Endothelial cell of umbilical vein (primary cell): Measurements from ENCODE around the gene FCGBP. TPM values are rescaled to one million over a fixed set of nuclear protein-coding genes. Genes with fewer than 3 reads are reported as not detected.

Experiments used
- BruUV-seq: library from RNA; stranded (reverse); fragments of 400-500 nt; replicated peaks from 2 replicates; lab custom pipeline; 2021; lab: Mats Ljungman, UMichigan
- CTCF ChIA-PET: fragments of 300-600, 350-600 bp; sonication (Branson Sonifier 250); formaldehyde crosslinking; loops from one replicate; lab custom pipeline; 2021; ENCODE audit warnings: antibody characterized with exemption, inconsistent platforms; lab: Charles Lee
- POLR2A ChIA-PET: fragments of 300-600, 350-600 bp; sonication (Branson Sonifier 250); formaldehyde crosslinking; loops from one replicate; lab custom pipeline; 2021; ENCODE audit warnings: antibody characterized with exemption, inconsistent platforms; lab: Charles Lee
- DNase-seq: peaks from one replicate; pipeline ENCODE4 v3.0.0-alpha.2; 2011; ENCODE audit warnings: low read depth, low spot score
- FAIRE-seq: peaks from 2 replicates; lab custom pipeline; 2011; peaks lifted over from hg19 to GRCh38; lab: Jason Lieb, UNC
- H2AFZ ChIP-seq: 2 replicates; pipeline ENCODE4 v1.6.0; 2012; ENCODE audit warnings: low read depth, low read length, control low read depth, inconsistent platforms
- H3K27ac ChIP-seq: 2 replicates; pipeline ENCODE4 v1.5.1; 2011; ENCODE audit warnings: low read depth, mild to moderate bottlenecking, control low read depth, low read length, moderate library complexity; ENCODE audit not compliant: insufficient read depth
- H3K27me3 ChIP-seq, 2 experiments: 2 replicates each; pipeline versions ENCODE4 v1.6.0 to v1.6.1; 2011; ENCODE audit warnings: low read length in 2 of 2, mixed read lengths in 1 of 2; ENCODE audit not compliant: control insufficient read depth in 2 of 2, insufficient read depth in 2 of 2
- H3K36me3 ChIP-seq, 2 experiments: 2 replicates in 1 of 2; 3 replicates in 1 of 2; pipeline ENCODE4 v1.5.1; 2011; ENCODE audit warnings: low read length in 2 of 2, mild to moderate bottlenecking in 1 of 2, moderate library complexity in 1 of 2; ENCODE audit not compliant: control insufficient read depth in 2 of 2, insufficient read depth in 2 of 2; ENCODE audit errors: extremely low read depth in 1 of 2
- H3K4me1 ChIP-seq: 3 replicates; pipeline ENCODE4 v1.5.1; 2011; ENCODE audit warnings: mild to moderate bottlenecking, low read length; ENCODE audit not compliant: control insufficient read depth, insufficient read depth; ENCODE audit errors: extremely low read depth
- H3K4me2 ChIP-seq: 2 replicates; pipeline ENCODE4 v1.6.1; 2011; ENCODE audit warnings: low read length, control low read depth, mixed read lengths; ENCODE audit not compliant: insufficient read depth
- H3K4me3 ChIP-seq, 3 experiments: fragments of 200-600 bp in 1 of 3; sonication (generic), shearing (Covaris generic) in 1 of 3; replicated peaks in 1 of 3; 2 replicates each; pipeline ENCODE4 v1.5.1; 2011 to 2016; ENCODE audit warnings: control low read depth in 3 of 3, low read length in 3 of 3, mild to moderate bottlenecking in 2 of 3, inconsistent platforms in 1 of 3, low read depth in 1 of 3, moderate library complexity in 1 of 3; ENCODE audit not compliant: insufficient read depth in 1 of 3
- H3K79me2 ChIP-seq: 2 replicates; pipeline ENCODE4 v1.6.0; 2012; ENCODE audit warnings: low read length, inconsistent platforms; ENCODE audit not compliant: control insufficient read depth, insufficient read depth
- H3K9ac ChIP-seq: replicated peaks from 2 replicates; pipeline ENCODE3; 2011; ENCODE audit warnings: low read length, control low read depth; ENCODE audit not compliant: insufficient read depth; ENCODE audit errors: extremely low read depth
- H3K9me1 ChIP-seq: replicated peaks from 3 replicates; pipeline ENCODE4 v1.6.0; 2011; ENCODE audit warnings: mild to moderate bottlenecking, low read length; ENCODE audit not compliant: control insufficient read depth, insufficient read depth; ENCODE audit errors: extremely low read depth
- H3K9me3 ChIP-seq: replicated peaks from 2 replicates; pipeline ENCODE4 v1.5.1; 2012; ENCODE audit warnings: low read length, inconsistent platforms; ENCODE audit not compliant: control insufficient read depth, insufficient read depth
- H4K20me1 ChIP-seq: replicated peaks from 2 replicates; pipeline ENCODE3; 2011; ENCODE audit warnings: mild to moderate bottlenecking, low read length; ENCODE audit not compliant: control insufficient read depth, insufficient read depth; ENCODE audit errors: extremely low read depth
- EZH2 ChIP-seq: IDR thresholded peaks from 2 replicates; pipeline ENCODE4 v1.6.1; 2012; ENCODE audit warnings: borderline replicate concordance, low read depth, mild to moderate bottlenecking, moderate library complexity, low read length, inconsistent platforms; ENCODE audit not compliant: severe bottlenecking
- FOS ChIP-seq: IDR thresholded peaks from 2 replicates; pipeline ENCODE4 v1.6.1; 2011; ENCODE audit warnings: mild to moderate bottlenecking, low read length, moderate library complexity, borderline replicate concordance; ENCODE audit not compliant: insufficient read depth
- GATA2 ChIP-seq: IDR thresholded peaks from 2 replicates; pipeline ENCODE4 v1.7.0; 2011; ENCODE audit warnings: low read depth, mild to moderate bottlenecking, moderate library complexity, mixed read lengths, low read length; ENCODE audit not compliant: insufficient read length, insufficient read depth
- JUN ChIP-seq: IDR thresholded peaks from 2 replicates; pipeline ENCODE4 v1.6.1; 2011; ENCODE audit warnings: borderline replicate concordance, low read depth; ENCODE audit not compliant: insufficient read length, insufficient read depth
- MYC ChIP-seq: IDR thresholded peaks from one replicate; pipeline ENCODE4 v1.6.1; 2011; ENCODE audit warnings: mild to moderate bottlenecking, low read depth, low read length
- POLR2A ChIP-seq: IDR thresholded peaks from 2 replicates; pipeline ENCODE4 v1.6.1; 2012; ENCODE audit warnings: low read depth, mild to moderate bottlenecking, control low read depth, low read length
- POLR2AphosphoS5 ChIP-seq: IDR thresholded peaks from 2 replicates; pipeline ENCODE4 v1.6.1; 2012; ENCODE audit warnings: low read depth, mild to moderate bottlenecking, control low read depth, low read length, moderate library complexity; ENCODE audit not compliant: insufficient read depth
- dilution Hi-C: fragments of 300-500 bp; cut with MboI; formaldehyde crosslinking; loops from one replicate; pipeline ENCODE4 v1.15.0; 2019; ENCODE audit warnings: low sequenced_read_pairs; ENCODE audit not compliant: extremely low pct_ligation_motif_present
- intact Hi-C: fragments of 100-400 bp; cut with micrococcal nuclease; formaldehyde crosslinking; loops from one replicate; pipeline ENCODE4 v1.10.0; 2022
- polyA plus RNA-seq, 4 experiments: library from polyadenylated mRNA; depleted of rRNA in 3 of 4; stranded (reverse) in 3 of 4; unstranded in 1 of 4; fragments of >200 nt; gene quantifications; 2 replicates each; pipeline versions ENCODE4 v1.2.1 to v1.2.3, GENCODE V29; 2011 to 2012; ENCODE audit warnings: missing spikeins in 1 of 4
- total RNA-seq: library from RNA; stranded (reverse); gene quantifications from 2 replicates; pipeline ENCODE4 v1.2.3, GENCODE V29; 2021
- TF ChIP-seq, protein P1 (sequence below): IDR thresholded peaks from 2 replicates; pipeline ENCODE4 v1.6.1; 2011; ENCODE audit not compliant: insufficient read depth, insufficient read length
- TF ChIP-seq, protein P2 (sequence below), 2 donors: IDR thresholded peaks; 1 replicate in 1 of 2; 2 replicates in 1 of 2; pipeline ENCODE4 v1.5.1; 2011; ENCODE audit warnings: low read length in 2 of 2, mild to moderate bottlenecking in 2 of 2, moderate library complexity in 2 of 2, control low read depth in 1 of 2, inconsistent platforms in 1 of 2, low read depth in 1 of 2; ENCODE audit not compliant: insufficient read depth in 1 of 2; ENCODE audit errors: extremely low read depth in 1 of 2

The FCGBP gene
- total and polyA plus RNA-seq, 2 donors (not counting 3 experiments of a cell fraction or from before 2014, with no cell fraction given): 0.01 TPM; not detected in 1

DNA sequence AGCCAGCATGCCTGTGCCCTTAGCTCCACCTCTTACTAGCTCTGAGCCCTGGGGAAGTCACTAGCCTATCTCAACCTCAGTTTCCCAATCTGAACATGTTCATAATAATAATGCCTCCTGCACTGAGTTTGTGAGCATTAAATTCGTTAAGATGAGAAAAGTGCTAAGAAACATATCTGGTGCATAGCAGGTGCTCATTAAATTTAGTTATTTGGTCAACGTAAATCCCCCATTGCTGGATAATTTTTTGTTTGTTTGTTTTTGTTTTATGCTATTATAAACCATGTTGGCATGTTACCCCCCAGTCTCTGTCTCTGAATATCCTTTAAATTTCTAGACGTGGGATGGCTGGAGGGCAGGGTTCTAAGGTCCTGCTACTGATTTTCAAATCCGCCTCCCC lies 10.6 kb downstream of the FCGBP start:
- FAIRE-seq (no peak), DNase-seq (no peak)
- CTCF ChIA-PET: no interaction called here
- POLR2A ChIA-PET: no interaction called here
- TF ChIP-seq EZH2: no peak
- no peak for TF ChIP-seq GATA2
- TF ChIP-seq MYC: no peak
- no peak for TF ChIP-seq JUN
- TF ChIP-seq FOS: no peak
- no peak for TF ChIP-seq POLR2A
- TF ChIP-seq, protein P1, sequence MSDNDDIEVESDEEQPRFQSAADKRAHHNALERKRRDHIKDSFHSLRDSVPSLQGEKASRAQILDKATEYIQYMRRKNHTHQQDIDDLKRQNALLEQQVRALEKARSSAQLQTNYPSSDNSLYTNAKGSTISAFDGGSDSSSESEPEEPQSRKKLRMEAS: no peak
- no peak overlapping the region for H3K4me2 ChIP-seq
- no peaks in the 10 kb centered on the region for H3K27me3 ChIP-seq
- dilution Hi-C loops: no loop called here
- no peaks in the 10 kb centered on the region for H3K9me1 ChIP-seq
- no peaks in the 10 kb centered on the region for H3K79me2 ChIP-seq
- no peak overlapping the region for H2AFZ ChIP-seq
- H3K4me1 ChIP-seq: no peaks in the 10 kb centered on the region
- no peaks in the 10 kb centered on the region for H4K20me1 ChIP-seq
- intact Hi-C loops: no loop called here
- H3K27ac ChIP-seq: no peak overlapping the region
- H3K4me3 ChIP-seq: no peak overlapping the region
- H3K9ac ChIP-seq: no peak overlapping the region
- no peaks in the 10 kb centered on the region for H3K36me3 ChIP-seq
- no peaks in the 10 kb centered on the region for H3K9me3 ChIP-seq
- BruUV-seq: no TSS peak

DNA sequence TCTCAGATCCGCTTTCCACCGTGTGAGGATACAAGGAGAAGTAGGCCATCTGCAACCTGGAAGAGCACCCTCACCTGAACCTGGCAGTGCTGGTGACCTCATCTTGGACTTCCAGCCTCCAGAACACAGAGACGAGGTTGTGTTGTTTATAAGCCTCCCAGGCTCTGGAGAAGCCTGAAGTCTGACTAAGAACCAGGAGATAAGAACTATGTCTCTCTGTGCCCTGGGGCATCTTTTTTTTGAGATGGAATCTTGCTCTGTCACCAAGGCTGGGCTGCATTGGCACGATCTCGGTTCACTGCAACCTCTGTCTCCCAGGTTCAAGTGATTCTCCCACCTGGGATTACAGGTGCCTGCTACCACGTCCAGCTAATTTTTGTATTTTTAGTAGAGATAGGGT lies 14.5 kb downstream of the FCGBP start:
- CTCF ChIA-PET: interaction anchor here (0.6 kb wide), 1 partner anchor 30 kb away, joined by 3 read pairs; no protein-coding TSS in a partner anchor
- peaks cover 0 to 1% of the 10 kb centered on the region in 2 experiments for H3K27me3 ChIP-seq
- no peak overlapping the region for H2AFZ ChIP-seq
- no peaks in the 10 kb centered on the region for H3K9me3 ChIP-seq
- dilution Hi-C loops (no loop called here), intact Hi-C loops (no loop called here)
- H3K4me2 ChIP-seq: no peak overlapping the region
- no peak overlapping the region for H3K27ac ChIP-seq
- POLR2A ChIA-PET: no interaction called here
- FAIRE-seq (no peak), DNase-seq (no peak)
- H3K36me3 ChIP-seq: no peaks in the 10 kb centered on the region
- no peaks in the 10 kb centered on the region for H4K20me1 ChIP-seq
- TF ChIP-seq EZH2: no peak
- TF ChIP-seq FOS: no peak
- TF ChIP-seq, protein P2, sequence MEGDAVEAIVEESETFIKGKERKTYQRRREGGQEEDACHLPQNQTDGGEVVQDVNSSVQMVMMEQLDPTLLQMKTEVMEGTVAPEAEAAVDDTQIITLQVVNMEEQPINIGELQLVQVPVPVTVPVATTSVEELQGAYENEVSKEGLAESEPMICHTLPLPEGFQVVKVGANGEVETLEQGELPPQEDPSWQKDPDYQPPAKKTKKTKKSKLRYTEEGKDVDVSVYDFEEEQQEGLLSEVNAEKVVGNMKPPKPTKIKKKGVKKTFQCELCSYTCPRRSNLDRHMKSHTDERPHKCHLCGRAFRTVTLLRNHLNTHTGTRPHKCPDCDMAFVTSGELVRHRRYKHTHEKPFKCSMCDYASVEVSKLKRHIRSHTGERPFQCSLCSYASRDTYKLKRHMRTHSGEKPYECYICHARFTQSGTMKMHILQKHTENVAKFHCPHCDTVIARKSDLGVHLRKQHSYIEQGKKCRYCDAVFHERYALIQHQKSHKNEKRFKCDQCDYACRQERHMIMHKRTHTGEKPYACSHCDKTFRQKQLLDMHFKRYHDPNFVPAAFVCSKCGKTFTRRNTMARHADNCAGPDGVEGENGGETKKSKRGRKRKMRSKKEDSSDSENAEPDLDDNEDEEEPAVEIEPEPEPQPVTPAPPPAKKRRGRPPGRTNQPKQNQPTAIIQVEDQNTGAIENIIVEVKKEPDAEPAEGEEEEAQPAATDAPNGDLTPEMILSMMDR (IDR thresholded peaks at IDR 0.05; ENCODE audit: extremely low read depth in 1 of 2, insufficient read depth in 1 of 2, low read depth in 1 of 2, low read length in 2 of 2): no peak
- no peak for TF ChIP-seq MYC
- TF ChIP-seq, protein P1: no peak
- no peak for TF ChIP-seq POLR2AphosphoS5
- TF ChIP-seq POLR2A: no peak
- TF ChIP-seq GATA2: no peak
- no peak for TF ChIP-seq JUN
- H3K4me3 ChIP-seq: no peak overlapping the region
- H3K9ac ChIP-seq: no peak overlapping the region
- BruUV-seq: no TSS peak
- no peaks in the 10 kb centered on the region for H3K4me1 ChIP-seq
- H3K79me2 ChIP-seq: no peaks in the 10 kb centered on the region
- no peaks in the 10 kb centered on the region for H3K9me1 ChIP-seq
